ENCODE data around the gene GNA14.

- TF ChIP-seq, protein P1, sequence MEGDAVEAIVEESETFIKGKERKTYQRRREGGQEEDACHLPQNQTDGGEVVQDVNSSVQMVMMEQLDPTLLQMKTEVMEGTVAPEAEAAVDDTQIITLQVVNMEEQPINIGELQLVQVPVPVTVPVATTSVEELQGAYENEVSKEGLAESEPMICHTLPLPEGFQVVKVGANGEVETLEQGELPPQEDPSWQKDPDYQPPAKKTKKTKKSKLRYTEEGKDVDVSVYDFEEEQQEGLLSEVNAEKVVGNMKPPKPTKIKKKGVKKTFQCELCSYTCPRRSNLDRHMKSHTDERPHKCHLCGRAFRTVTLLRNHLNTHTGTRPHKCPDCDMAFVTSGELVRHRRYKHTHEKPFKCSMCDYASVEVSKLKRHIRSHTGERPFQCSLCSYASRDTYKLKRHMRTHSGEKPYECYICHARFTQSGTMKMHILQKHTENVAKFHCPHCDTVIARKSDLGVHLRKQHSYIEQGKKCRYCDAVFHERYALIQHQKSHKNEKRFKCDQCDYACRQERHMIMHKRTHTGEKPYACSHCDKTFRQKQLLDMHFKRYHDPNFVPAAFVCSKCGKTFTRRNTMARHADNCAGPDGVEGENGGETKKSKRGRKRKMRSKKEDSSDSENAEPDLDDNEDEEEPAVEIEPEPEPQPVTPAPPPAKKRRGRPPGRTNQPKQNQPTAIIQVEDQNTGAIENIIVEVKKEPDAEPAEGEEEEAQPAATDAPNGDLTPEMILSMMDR (conservative IDR thresholded peaks at IDR 0.05; ENCODE audit: low read depth, low read length) = no peak
- TF ChIP-seq EZH2 (IDR thresholded peaks at IDR 0.05; ENCODE audit: low read length, unreplicated experiment) = no peak
Measured at GRCh38 chr9:77561331-77562018, 86.6 kb downstream of the GNA14 start.

All from PC-3 (cell line).